ENCODE measurements around the gene FNDC5. TPM values are rescaled to one million over a fixed set of nuclear protein-coding genes. Genes with fewer than 3 reads are reported as not detected.
"Not testable (repeated sequence)": the region's sequence is repeated elsewhere in the genome, so short reads cannot be mapped to it uniquely, and the experiment has no call there.

Gene FNDC5
- total RNA-seq, result not detected

DNA sequence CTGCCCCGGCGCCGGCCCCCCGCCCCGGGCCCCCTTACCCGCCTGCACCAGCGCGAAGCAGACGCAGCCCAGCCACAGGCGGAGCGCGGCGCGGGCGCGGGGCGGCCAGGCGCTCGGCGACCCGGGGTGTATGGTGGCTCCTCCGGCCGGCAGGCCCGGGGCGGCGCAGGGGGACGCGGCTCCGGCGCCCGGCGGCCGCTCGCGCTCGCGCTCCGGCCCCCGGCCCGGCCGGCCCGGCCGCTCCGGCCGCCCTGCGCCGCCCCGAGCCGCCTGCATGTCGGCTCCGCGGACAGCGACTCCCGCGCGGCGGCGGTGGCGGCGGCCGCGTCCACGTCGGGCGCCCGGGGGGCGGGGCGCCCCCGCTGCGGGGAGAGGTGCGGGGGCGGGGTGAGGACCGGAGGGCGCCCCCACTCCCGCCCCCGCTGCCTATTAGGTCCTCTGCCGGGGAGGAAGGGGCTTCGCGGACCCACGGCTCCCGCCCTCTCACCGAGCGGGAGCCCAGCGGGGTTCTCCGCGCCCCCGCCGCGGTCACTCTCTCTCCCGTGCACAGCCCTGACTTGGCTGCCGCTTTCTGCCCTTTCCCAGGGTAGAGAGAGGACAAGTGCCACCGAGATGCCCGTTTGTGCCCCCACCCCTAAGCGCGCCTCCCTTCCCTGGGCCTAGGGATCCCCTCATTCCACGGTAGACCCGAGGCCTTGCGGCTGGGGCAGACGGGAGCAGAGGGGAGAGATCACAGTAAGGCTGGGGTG, at the start of gene FNDC5:
Gene FNDC5 (minus strand): TSS at position 298 of the 749 bp plus-strand sequence.
- no peak for ATAC-seq

- ATAC-seq, result no peak
These were observed 49.4 kb upstream of the FNDC5 start for GRCh38 chr1:32919811-32920733.

DNA sequence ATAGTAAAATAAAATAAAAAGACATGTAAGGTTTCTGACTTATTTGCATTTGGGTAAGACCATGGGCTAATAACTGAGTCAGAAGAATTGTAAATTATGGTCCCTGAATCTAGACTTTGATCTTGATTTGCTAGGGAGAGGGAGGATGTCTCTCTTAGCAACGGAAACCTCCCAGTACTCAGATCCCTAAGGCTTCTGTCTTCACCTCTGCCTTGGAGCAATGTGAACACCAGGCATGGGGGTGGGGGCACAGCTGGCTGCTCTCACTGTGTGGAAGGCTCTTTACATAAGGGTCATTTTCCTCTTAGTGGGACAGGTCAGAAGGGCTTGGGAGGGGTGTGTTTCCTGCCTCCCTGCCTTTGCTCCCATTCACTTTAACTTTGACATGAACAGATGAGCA, 47.5 kb upstream of the FNDC5 start:
- no peak for ATAC-seq

DNA sequence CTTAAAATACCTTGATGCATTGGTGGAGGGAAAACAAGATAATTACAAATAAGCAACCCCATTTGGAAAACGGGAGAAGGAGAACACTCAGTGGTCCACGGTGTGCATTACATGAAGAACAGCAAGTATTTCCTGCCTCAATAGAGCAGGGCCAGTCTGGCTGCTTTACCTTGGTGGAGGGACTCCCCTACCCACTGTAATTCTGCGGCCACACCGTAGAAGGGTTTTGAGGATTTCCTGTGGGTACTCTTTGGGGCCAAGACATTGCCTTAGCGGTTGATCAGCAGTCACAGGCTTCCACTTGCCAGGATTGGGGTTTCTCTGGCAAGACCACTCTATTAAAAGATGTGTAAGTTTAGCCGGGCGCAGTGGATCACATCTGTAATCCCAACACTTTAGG, 46.8 kb upstream of the FNDC5 start:
- no peak for ATAC-seq

DNA sequence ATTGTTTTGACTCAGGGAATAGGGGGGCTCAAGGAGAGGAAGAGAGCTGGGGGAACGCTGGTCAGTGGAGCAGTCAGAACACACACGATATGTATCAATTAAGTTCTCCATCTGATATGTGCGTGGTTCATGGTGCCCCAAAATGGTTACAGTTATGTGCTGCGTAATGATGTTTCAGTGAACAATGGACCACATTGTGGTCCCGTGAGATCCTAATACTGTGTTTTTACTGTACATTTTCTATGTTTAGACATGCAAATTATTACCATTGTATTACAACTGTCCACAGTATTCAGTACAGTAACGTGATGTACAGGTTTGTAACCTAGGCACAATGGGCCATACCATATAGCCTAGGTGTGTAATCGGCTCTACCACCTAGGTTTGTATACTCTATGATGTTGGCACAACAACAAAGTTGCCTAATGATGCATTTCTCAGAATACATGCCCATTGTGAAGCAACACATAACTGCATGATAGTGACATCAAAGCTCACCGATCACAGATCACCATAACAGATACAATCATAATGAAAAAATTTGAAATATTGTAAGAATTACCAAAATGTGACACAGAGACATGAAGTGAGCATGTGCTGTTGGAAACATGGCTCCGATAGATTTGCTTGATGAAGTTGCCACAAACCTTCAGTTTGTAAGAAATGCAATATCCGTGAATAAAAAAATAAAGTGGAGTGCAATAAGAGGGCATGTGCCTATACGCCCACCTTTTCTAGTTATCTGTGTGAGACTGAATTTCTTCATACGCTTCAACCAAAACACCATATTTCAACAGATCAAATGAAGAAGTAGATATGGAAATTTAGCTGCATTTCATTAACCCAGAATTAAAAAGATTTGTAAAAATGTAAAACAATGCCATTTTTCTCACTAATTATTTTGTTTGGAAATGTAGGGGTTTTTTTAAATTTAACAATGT, 45.3 kb upstream of the FNDC5 start:
- ATAC-seq, result no peak

DNA sequence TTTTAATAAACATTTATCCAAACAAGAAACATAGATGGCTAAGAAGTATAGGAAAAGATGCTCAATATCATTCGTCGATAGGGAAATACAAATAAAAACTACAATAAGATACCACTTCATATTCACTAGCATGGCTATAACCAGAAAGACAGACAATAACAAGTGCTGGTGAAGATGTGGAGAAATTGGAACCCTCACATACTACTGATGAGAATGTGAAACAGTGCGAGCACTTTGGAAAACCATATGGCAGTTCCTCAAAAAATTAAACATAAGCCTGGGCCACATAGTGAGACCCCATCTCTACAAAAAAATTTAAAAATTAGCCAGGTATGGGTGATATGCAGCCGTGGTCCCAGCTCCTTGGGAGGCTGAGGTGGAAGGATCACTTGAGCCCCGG, 39.6 kb upstream of the FNDC5 start:
- ATAC-seq, result no peak

DNA sequence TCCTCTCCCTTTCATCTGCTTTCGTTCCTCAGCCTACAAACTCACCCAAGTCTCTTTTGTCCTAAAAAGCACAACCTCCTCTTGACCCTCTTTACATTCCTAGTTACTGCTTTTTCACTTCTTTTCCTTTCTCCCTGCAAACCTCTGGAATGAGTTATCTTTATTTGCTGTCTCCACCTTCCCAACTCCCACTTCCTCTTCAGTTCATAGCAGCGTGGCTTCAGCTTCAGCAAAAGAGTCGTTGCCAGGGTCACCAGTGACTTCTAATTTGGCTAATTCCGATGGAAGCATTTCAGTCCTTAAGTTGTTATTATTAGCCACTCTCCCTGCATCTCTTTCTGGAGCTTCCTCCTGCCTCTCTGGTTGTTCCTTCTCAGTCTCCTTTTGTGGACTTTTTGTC, 36.7 kb upstream of the FNDC5 start:
- ATAC-seq, result no peak

- ATAC-seq, result no peak
These were observed 35.9 kb upstream of the FNDC5 start for GRCh38 chr1:32906654-32907053.

- not testable (repeated sequence) for ATAC-seq
These were observed 34.9 kb upstream of the FNDC5 start for GRCh38 chr1:32905588-32905987.

- no peak for ATAC-seq
These were observed 34.1 kb upstream of the FNDC5 start for GRCh38 chr1:32904797-32905196.

- no peak for ATAC-seq
These were observed 33.5 kb upstream of the FNDC5 start for GRCh38 chr1:32903991-32904785.

- no peak for ATAC-seq
These were observed 31.8 kb upstream of the FNDC5 start for GRCh38 chr1:32902535-32902920.

- no peak for ATAC-seq
These were observed 31.3 kb upstream of the FNDC5 start for GRCh38 chr1:32901823-32902534.

DNA sequence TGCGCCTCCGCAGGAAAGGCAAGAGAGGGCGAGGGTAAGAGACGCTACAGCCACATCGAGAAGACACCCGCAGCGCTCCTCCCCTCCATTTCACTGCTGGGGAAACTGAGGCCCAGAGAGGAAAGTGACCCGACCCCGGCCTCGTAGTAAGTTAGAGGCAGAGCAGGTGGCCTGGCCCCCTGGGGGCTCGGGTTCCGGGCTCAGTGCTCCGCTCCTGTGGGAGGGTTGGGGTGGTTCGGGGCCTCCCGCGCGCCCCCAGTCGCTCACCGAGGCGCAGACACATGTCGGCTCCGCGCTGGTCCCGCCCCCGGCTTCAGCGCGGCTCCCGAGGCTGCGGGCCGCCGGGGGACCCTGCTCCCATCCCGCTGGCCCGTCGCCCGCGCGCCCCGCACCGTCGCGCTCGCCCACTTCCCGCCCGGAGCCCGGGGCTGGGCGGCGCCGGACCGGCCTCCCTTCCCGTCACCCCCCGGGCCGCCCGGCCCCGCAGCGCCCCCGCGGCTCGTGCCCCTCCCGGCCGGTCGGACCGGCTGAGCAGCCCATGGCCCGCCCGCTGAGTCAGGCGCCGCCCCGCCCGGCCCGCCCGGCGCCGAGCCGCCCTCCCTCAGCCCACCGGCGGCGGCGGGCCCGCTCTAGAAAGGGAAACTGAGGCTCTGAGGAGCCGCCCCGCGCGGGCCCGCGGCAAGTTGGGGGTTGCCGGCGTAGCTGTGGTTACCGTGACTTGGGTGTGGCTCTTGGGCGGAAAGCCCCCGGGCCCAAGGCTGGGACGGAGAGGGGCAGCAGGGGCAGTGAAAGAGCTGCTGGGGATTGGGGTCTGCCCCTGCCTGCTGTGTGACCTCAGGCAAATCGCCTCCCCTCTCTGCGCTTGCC, 30.5 kb upstream of the FNDC5 start, which contains the start of gene TMEM54:
Gene TMEM54 (minus strand): TSS at position 434 of the 867 bp plus-strand sequence. CDS start 151 bp downstream, at position 283.
- ATAC-seq, result peak; percentile 88

GRCh38 chr1:32900371-32900955, 29.8 kb upstream of the FNDC5 start:
- peak; percentile 4 for ATAC-seq

- ATAC-seq, result no peak
These were observed 29.0 kb upstream of the FNDC5 start for GRCh38 chr1:32899586-32900296.

DNA sequence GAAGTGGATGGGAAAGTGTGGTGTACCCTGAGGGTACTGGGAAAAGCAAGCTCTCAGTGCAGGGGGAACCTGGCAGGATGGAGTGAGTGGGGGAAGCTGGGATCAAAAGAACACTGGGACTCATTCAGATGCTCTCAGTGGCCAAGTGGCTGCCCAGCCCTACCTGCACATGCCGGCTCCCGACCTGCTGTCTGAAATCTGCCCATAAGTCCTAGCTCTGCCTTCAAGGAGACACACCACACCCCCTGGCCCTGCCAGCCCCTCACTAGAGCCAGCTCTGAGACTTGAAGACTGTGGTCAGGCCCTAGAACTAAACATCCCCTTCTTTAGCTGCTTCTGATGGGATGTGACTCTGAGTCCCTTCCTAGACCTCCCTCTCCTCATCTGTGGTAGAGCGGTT, 28.2 kb upstream of the FNDC5 start:
- no peak for ATAC-seq

- ATAC-seq, result no peak
These were observed 27.3 kb upstream of the FNDC5 start for GRCh38 chr1:32898056-32898455.

Data from esophagus mucosa (tissue), 1 donor.